GM19025 (cell line): Measurements from ENCODE around the gene OR52N4.
"Not testable (repeated sequence)": the region's sequence is repeated elsewhere in the genome, so short reads cannot be mapped to it uniquely, and the experiment has no call there.

ENCODE experiments used
- ATAC-seq: cut with Tn5 transposase; IDR thresholded peaks from one replicate; pipeline ENCODE4 v1.9.1; 2021; ENCODE audit warnings: mild to moderate bottlenecking, low read depth, moderate library complexity; ENCODE audit not compliant: unreplicated experiment

OR52N4 gene

DNA sequence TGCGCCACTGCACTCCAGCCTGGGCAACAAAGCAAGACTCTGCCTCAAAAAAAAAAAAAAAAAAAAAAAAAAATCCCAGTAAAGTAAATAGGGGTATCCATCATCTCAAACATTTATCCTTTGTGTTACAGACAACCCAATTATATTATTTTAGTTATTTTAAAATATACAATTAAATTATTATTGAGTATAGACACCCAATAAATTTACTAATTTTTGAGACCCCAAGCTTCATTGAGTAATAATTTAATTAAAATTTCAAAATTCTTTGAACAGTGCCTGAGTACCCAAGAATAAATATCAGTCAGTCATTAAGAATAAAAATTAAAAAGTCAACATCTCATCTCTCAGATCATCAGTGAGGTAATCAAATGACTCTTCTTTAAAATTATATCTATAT, at the start of gene OR52N4:
TSS of gene OR52N4 (plus strand) at position 301 of the 400 bp plus-strand sequence. CDS start 498 bp downstream, outside the sequence.
- ATAC-seq = no peak

DNA sequence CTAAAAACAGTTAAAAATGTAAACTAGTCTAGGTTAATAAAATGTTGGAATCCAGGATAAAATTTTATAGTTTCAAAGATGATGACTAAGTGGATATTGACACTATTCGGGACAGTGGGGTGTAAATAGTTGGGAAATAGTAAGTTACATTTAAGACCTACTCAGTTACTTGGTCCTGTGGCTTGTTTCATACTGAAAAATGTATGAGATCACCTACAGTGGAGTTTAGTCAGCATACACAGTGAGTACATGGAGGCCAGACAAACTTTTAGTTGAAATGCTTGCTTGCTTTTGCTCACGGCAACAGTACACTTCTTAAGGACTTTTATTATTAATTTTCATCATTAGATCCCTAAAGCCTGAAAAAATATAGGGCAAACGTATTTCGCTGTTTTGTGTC, 48.4 kb upstream of the OR52N4 start:
- no peak for ATAC-seq

DNA sequence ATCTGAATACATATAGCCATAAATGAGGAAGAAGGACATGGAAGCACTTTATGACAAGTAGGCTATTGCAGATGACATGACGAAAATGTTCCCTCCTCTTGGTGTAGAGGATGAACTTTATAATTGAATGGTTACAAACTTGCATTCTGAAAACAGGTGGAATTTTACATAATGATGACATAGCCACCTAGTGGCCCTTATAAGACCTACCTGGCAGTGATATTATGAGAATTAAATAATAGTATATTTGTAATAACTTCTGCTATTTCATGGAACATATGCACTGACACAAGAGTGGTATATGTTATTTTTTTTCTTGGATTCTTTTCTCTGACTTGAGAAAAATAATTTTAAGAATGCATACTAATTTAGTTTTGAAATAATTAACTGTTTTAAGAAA, 41.5 kb upstream of the OR52N4 start:
- no peak for ATAC-seq

DNA sequence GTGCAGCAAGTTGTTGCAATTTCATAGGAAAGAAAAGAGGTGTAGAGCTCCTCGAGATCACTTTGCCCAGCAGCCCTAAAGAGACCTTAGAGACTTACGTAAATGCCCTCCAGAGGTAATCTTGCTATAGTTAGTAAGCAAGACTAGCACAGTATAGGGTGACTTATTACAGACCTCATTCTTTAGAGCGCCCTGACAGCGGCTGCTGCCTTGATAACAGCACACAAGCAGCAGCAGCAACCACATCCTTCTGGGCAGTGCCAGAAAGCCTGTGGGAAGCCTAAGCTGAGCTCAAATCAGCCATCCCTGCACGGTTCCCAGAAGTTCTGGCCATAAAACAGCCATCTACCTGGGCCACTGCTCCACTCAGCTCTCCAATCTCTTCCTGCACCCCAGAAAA, 40.3 kb upstream of the OR52N4 start:
- no peak for ATAC-seq

DNA sequence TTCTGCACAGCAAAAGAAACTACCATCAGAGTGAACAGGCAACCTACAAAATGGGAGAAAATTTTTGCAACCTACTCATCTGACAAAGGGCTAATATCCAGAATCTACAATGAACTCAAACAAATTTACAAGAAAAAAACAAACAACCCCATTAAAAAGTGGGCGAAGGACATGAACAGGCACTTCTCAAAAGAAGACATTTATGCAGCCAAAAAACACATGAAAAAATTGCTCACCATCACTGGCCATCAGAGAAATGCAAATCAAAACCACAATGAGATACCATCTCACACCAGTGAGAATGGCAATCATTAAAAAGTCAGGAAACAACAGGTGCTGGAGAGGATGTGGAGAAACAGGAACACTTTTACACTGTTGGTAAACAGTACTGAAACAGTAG, 37.5 kb upstream of the OR52N4 start:
- ATAC-seq = not testable (repeated sequence)

DNA sequence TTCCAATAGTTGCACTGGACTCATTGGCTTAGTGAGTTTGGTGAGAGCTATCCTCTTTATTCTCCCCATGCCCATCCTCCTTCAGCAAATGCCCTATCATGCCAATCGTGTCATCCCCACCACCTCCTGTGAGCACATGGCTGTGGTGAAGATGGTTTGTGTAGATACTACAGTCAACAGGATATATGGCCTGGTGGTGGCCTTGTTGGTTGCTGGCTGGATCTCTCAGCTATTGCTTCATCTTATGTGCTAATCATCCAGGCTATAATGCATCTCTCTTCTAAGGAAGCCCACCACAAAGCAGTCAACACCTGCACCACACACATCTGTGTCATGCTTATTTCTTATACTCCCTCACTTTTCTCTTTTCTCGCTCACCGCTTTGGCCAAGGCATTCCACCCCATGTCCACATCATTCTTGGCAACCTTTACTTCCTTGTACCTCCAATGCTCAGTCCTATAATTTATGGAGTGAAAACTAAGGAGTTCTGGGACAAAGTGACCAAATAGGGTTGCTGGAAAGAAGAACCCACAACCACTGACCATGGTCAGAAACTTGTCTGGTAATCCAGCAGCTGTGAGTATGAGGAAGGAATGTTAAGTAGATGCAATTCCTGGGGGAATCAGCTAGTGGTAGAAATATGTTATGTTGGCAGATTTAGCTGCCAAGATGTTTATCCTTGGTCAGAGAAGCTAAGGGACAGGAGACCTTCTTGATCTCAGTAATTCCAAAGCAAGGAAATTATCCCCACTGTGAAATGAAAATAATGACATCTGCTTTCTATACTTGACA, 34.1 kb upstream of the OR52N4 start:
- no peak for ATAC-seq

DNA sequence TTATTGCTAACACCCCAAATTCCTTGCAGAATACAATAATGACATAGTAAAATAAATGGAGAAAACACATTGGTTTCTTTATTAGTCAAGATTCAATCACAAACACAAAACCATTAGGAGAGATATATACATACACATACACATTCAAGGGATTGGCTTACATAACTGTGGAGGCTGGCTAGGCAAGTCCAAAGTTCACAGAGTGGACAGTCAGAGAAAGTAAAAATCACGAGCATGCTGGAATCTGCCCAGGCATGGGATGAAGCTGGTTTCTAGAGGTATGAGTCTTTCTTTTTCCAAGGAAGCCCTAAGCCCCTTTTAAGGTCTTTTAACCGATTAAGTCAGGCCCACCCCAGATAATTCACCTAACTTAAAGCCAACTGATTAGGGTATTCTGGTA, 31.4 kb upstream of the OR52N4 start:
- no peak for ATAC-seq

DNA sequence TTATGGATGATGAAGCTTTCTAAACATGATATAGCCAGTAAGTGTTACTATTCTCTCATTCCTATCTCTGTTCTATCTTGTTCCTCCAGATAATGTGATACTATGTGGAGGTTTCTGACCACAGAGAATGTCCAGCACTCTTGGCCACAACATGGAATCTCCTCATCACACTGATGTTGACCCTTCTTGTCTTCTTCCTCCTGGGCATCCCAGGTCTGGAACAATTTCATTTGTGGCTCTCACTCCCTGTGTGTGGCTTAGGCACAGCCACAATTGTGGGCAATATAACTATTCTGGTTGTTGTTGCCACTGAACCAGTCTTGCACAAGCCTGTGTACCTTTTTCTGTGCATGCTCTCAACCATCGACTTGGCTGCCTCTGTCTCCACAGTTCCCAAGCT, 27.7 kb upstream of the OR52N4 start:
- ATAC-seq = no peak

DNA sequence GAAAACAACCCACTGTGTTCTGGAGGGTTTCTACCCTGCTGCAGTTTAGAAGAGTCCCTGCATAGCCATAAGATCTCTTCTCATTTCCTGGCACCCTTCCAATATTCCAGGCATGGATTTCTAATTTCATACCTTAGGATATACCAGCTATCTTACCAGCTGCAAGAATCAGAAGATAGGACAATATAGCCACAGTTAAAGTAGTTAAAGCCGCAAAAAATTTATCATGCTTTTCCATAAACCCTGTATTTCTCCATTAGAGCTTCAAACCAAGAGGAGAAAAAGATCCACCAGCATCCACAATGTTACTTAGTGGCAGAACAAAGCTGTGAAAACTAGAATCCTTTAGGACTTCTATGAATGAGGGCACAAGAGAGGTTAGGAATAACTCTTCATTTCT, 26.4 kb upstream of the OR52N4 start:
- ATAC-seq = no peak

DNA sequence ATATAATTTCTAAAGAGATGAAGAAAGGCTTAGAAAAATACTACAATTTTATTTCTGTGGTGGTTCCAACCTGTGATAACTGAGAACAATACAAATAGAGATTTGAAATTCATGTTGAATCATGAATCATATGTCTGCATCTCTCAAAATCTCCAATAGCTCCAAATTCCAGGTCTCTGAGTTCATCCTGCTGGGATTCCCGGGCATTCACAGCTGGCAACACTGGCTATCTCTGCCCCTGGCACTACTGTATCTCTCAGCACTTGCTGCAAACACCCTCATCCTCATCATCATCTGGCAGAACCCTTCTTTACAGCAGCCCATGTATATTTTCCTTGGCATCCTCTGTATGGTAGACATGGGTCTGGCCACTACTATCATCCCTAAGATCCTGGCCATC, 17.6 kb upstream of the OR52N4 start, which contains the start of gene OR56B1:
TSS of gene OR56B1 (plus strand) at position 53 of the 400 bp plus-strand sequence. CDS start at position 122, 69 bp downstream.
- ATAC-seq = no peak

DNA sequence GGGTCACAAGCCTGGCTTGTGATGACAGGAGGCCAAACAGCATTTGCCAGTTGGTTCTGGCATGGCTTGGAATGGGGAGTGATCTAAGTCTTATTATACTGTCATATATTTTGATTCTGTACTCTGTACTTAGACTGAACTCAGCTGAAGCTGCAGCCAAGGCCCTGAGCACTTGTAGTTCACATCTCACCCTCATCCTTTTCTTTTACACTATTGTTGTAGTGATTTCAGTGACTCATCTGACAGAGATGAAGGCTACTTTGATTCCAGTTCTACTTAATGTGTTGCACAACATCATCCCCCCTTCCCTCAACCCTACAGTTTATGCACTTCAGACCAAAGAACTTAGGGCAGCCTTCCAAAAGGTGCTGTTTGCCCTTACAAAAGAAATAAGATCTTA, 17.0 kb upstream of the OR52N4 start:
- ATAC-seq = no peak

DNA sequence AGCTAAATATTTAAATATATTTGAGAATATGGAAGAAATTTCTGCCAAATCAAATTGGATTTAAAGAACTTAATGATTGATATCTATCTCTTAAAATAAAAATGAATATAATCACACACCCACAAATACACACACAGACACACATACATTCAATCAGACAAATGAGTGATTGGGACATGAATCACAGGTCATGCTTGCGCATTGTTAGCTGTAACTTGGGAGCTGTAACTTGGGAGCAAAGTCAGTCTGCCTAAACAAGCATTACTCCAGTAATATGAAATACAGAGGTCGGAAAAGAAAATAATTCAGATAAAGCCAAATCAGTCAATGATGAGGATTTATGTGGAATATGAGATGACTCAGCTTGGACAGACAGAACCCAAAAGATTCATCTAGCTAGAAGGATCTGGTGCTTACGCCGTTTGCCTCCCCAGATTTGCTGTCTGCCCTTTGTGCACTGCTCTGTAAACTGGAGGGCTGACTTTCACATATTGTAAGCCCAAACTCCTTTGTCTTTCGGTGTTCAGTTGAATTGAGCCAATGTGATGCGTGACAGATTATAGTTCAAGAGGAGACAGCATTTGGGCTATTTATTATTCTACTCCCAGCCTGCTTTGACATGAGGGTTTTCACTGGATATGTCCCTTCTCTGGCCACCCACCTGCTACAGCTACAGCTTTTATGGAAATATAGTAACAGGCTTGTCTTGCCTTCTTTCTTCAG, 16.2 kb upstream of the OR52N4 start:
- no peak for ATAC-seq

DNA sequence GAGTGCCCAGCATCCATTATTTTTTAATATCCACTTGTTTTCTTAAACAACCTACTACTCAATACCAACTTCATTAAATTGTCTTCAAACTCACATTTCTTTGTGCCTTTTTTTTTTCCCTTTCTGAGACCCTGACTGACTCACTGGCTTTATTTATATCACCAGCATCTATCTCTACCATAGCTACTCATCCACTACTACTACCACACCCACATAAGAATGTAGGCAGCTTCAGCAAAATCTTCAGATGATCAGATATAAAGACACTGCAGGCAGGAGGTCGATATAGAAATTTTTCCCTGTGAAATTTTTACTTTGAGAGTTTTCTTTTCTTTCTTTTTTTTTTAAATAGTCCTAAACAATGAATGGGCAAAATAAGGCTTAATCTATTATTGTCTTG, 15.6 kb upstream of the OR52N4 start:
- ATAC-seq = no peak

DNA sequence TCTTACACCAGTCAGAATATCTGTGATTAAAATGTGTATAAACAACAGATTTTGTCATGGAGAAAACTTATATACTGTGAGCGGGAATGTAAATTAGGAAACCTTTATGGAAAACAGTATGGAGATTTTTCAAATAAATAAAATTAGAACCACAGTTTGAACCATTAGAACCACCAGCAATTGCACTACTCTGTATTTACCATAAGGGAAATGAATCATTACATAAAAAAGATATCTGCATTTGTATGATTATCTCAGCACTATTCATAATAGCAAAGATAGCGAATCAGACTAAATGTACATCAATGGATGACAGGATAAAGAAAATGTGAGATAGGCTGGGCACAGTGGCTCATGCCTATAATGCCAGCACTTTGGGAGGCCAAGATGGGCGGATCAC, 7.4 kb upstream of the OR52N4 start:
- ATAC-seq = no peak

DNA sequence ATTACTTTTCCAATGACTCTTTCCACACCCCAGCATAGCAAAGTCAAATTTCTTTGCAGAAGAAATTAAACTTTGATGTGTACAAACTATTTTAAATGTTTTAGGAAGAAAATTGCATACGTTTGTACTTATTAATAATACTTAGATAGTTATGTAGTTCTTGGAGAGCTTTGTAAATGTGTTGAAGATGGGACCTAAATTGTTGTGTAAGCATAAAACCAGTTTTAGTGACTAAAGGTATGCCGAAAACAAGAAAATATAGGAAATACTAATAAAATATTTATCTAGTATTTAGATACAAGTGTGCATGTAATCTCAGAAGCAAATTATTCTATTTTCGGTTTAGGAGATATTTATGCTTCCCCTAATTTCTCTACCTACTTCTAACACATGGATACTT, 4.2 kb upstream of the OR52N4 start:
- ATAC-seq = no peak

DNA sequence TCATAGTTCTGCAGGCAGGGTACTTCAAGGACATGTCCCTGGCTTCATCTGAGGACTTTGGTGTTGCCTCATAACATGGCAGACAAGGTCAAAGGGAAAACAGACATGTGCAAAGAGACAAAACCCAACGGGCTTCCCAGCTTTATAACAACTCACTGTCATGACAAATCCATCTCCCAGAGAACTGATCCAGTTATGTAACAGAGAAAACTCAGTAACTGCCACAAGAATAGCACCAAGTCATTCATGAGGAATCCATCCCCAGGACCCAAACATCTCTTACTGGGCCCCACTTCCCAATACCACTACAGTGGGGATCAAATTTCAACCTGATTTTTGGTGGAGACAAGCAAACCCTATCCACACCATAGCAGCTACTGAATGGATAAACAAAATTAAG, 13.0 kb downstream of the OR52N4 start:
- ATAC-seq = no peak

DNA sequence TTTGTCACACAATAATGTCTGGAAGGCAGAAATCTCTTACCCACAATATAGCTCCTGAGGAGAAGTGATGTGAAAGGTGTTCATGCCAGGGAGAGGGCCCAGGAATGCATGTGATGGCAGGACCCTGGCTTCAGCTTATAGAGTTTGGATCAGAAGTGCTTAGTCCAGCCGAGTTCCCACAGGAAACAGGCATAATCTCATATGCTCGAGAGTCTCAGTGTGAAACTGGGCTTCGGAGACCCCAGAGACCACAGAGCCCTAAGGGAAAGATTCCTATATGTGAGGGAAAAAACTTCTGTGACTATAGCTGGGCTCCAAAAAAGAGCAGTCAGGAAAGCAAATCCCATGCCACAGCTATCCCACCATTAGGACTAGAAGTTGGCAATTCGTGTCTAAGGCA, 29.2 kb downstream of the OR52N4 start, which contains the start of gene OR52N5:
TSS of gene OR52N5 (minus strand) at position 101 of the 400 bp plus-strand sequence. CDS start 4,721 bp downstream, outside the sequence.
- no peak for ATAC-seq

DNA sequence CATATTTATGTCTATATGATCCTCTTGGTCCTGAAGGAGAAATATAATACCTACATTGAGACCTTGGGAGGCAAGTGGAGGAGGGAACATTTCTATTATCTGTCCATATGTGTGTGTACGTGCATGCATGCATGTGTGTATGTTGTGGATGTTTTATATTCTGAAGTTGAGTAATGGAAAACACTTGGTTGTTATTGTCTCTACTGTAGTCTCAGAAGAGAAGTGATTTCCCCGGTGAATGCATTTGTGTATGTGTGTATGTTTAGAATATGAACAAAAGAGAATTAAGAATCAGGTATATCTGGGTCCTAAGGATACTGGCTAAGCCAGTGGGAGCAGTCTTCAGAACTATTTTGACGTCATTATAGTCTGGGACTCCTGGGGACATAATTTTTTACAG, 37.1 kb downstream of the OR52N4 start, which contains the start of gene OR52N1:
TSS of gene OR52N1 (minus strand) at position 101 of the 400 bp plus-strand sequence. CDS start 2,449 bp downstream, outside the sequence.
- no peak for ATAC-seq

DNA sequence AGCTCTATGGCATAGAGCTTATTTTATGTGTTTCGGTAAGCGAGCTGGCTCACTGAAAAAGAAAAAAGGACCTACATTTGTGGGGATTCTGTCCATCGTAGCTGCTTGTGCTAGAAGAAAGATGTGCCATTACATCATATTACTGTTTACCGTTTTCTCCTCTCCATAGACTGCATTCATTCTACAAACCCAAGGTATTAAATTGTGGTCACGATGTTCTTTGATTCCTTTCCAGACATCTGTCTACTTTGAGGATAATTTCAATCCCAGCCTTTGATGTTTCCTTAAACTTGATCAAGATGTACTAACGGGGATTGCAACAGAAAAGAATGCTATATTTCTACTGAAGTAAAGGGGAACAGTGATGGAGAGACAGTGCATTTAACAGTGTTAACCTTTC, 42.5 kb downstream of the OR52N4 start:
- ATAC-seq = no peak

DNA sequence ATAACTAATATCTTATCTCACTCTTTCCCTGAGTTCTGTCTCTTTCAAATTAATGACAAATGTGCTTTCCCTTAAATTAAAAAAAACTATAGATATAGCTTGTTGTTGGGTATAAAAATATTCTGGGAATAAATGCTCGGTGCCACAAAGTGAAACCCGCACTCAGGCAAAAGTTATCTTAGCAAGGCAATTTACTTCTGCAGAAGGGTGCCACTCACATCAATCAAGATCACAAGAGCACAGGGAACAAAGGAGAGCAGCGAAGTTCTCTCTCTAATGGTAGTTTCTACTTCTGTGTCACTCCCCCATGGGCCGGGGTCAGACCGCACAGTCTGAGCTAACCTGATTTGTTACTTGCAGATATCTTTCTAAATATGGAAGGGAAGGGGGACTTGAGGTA, 49.9 kb downstream of the OR52N4 start:
- no peak for ATAC-seq
